Measurements from ENCODE around the gene KRT33B. TPM values are rescaled to one million over a fixed set of nuclear protein-coding genes. Genes with fewer than 3 reads are reported as not detected.

The KRT33B gene
- total RNA-seq, 1 experiment from 2014 or later = not detected

- TF ChIP-seq CTCF (IDR thresholded peaks at IDR 0.05) (peak; percentile 64), TP53 (CRISPR knock-in tag; IDR thresholded peaks at IDR 0.05) (no peak)
These were observed 47.3 kb downstream of the KRT33B start (continued) for GRCh38 chr17:41322094-41322902.

GRCh38 chr17:41318231-41318630 is 51.4 kb downstream of the KRT33B start:
- H3K4me3 Mint-ChIP-seq = no peak overlapping the region
- H3K9me3 Mint-ChIP-seq = peaks cover 21% of the 10 kb centered on the region
- DNase-seq (ENCODE audit: low spot score) = no peak
- ChIA-PET CTCF (no interaction called here), POLR2A (no interaction called here)
- TF ChIP-seq ZNF219 (CRISPR knock-in tag; IDR thresholded peaks at IDR 0.05; ENCODE audit: borderline replicate concordance) (no peak), NFE2L1 (CRISPR knock-in tag; IDR thresholded peaks at IDR 0.05) (no peak), MYBL2 (CRISPR knock-in tag; IDR thresholded peaks at IDR 0.05) (no peak), SOX15 (CRISPR knock-in tag; IDR thresholded peaks at IDR 0.05) (no peak), CBFB (CRISPR knock-in tag; IDR thresholded peaks at IDR 0.05; ENCODE audit: low read depth) (no peak), NR1H2 (CRISPR knock-in tag; IDR thresholded peaks at IDR 0.05) (no peak), RELA (CRISPR knock-in tag; IDR thresholded peaks at IDR 0.05; ENCODE audit: borderline replicate concordance) (no peak), AR (CRISPR knock-in tag; IDR thresholded peaks at IDR 0.05) (no peak), ZNF138 (CRISPR knock-in tag; conservative IDR thresholded peaks at IDR 0.05) (no peak), TCF7 (CRISPR knock-in tag; IDR thresholded peaks at IDR 0.05; ENCODE audit: low read depth) (no peak), CTCF (IDR thresholded peaks at IDR 0.05) (no peak), E2F5 (CRISPR knock-in tag; IDR thresholded peaks at IDR 0.05) (no peak), ZNF512 (CRISPR knock-in tag; IDR thresholded peaks at IDR 0.05; ENCODE audit: borderline replicate concordance) (no peak), IRF1 (CRISPR knock-in tag; IDR thresholded peaks at IDR 0.05) (no peak), IRF2 (CRISPR knock-in tag; IDR thresholded peaks at IDR 0.05; ENCODE audit: borderline replicate concordance, low read depth) (no peak), SP1 (CRISPR knock-in tag; conservative IDR thresholded peaks at IDR 0.05) (no peak), ATF3 (CRISPR knock-in tag; conservative IDR thresholded peaks at IDR 0.05) (no peak), TP53 (CRISPR knock-in tag; IDR thresholded peaks at IDR 0.05) (no peak), FOXJ3 (CRISPR knock-in tag; IDR thresholded peaks at IDR 0.05; ENCODE audit: borderline replicate concordance) (no peak)
- H3K27me3 Mint-ChIP-seq (ENCODE audit: low read depth) = no peaks in the 10 kb centered on the region
- H3K36me3 Mint-ChIP-seq = peaks cover 14% of the 10 kb centered on the region; the same call in 1 of the 2 replicates
- H3K4me1 Mint-ChIP-seq = no peaks in the 10 kb centered on the region
- H3K27ac Mint-ChIP-seq = no peak overlapping the region
- no peak for ATAC-seq

All from WTC11 (cell line).